ENCODE results near the gene GLI2.

- no peak for TF ChIP-seq CTCF (IDR thresholded peaks at IDR 0.05)
- TF ChIP-seq POLR2AphosphoS5 (IDR thresholded peaks at IDR 0.05; ENCODE audit: insufficient read depth in 1 of 2, low read depth in 1 of 2) = no peak
Observed at GRCh38 chr2:120722568-120723421, 12.9 kb upstream of the GLI2 start.

Measured in vagina (tissue), 2 donors.